ENCODE results near the gene MYLK2.

GRCh38 chr20:31861385-31862156 is 42.4 kb downstream of the MYLK2 start:
- TF ChIP-seq CREB5 (CRISPR knock-in tag; IDR thresholded peaks at IDR 0.05; ENCODE audit: low read depth), result no peak
- no peak for TF ChIP-seq SNAI2 (CRISPR knock-in tag; IDR thresholded peaks at IDR 0.05)
- TF ChIP-seq PATZ1 (CRISPR knock-in tag; IDR thresholded peaks at IDR 0.05; ENCODE audit: borderline replicate concordance), result no peak
- TF ChIP-seq OSR1 (CRISPR knock-in tag; IDR thresholded peaks at IDR 0.05), result no peak
- TF ChIP-seq TOX (CRISPR knock-in tag; IDR thresholded peaks at IDR 0.05; ENCODE audit: borderline replicate concordance), result no peak
- no peak for TF ChIP-seq ZC3H10 (CRISPR knock-in tag; IDR thresholded peaks at IDR 0.05)
- TF ChIP-seq ZFP30 (CRISPR knock-in tag; IDR thresholded peaks at IDR 0.05), result no peak
- TF ChIP-seq ZNF70 (CRISPR knock-in tag; IDR thresholded peaks at IDR 0.05), result no peak
- no peak for TF ChIP-seq ZFP3 (CRISPR knock-in tag; IDR thresholded peaks at IDR 0.05)
- TF ChIP-seq RARB (CRISPR knock-in tag; IDR thresholded peaks at IDR 0.05), result no peak

Measured in SK-N-SH treated with all-trans-retinoic acid at 6 μM for 48 hours (cell line).